Measurements from ENCODE around the gene INO80B.

DNA sequence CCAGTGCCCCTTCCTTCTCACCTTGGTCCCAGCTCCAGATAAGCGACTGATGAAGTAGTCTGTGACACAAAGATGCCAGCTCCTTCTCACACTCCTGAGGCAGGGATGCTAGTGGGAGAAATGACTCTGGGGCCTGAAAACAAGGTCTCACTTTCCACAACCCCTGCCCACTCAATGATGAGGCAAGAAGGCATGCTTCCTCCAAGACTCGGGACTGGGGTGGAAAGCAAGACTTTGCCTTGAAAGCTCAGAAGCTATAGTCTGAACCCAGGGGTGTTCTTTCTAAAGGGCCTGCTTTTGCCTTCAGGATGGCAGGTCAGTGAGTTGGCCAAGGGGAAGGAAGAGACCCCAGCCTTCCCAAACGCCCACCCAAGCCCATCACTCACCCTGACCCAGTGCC, 26.5 kb downstream of the INO80B start:
- TF ChIP-seq EZH2 (IDR thresholded peaks at IDR 0.05; ENCODE audit: low read length, missing control alignments), result no peak
- TF ChIP-seq, protein P1, sequence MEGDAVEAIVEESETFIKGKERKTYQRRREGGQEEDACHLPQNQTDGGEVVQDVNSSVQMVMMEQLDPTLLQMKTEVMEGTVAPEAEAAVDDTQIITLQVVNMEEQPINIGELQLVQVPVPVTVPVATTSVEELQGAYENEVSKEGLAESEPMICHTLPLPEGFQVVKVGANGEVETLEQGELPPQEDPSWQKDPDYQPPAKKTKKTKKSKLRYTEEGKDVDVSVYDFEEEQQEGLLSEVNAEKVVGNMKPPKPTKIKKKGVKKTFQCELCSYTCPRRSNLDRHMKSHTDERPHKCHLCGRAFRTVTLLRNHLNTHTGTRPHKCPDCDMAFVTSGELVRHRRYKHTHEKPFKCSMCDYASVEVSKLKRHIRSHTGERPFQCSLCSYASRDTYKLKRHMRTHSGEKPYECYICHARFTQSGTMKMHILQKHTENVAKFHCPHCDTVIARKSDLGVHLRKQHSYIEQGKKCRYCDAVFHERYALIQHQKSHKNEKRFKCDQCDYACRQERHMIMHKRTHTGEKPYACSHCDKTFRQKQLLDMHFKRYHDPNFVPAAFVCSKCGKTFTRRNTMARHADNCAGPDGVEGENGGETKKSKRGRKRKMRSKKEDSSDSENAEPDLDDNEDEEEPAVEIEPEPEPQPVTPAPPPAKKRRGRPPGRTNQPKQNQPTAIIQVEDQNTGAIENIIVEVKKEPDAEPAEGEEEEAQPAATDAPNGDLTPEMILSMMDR (conservative IDR thresholded peaks at IDR 0.05 in 1 of 2, IDR thresholded peaks at IDR 0.05 in 1 of 2; ENCODE audit: low read depth in 1 of 2, low read length in 2 of 2), result no peak

Data from fibroblast of lung (primary cell).